Panc1 (cell line): Measurements from ENCODE around the gene MYO7B. TPM values are rescaled to one million over a fixed set of nuclear protein-coding genes. Genes with fewer than 3 reads are reported as not detected.

Experiments
- ATAC-seq: fragments of 200-7000 bp; cut with Tn5 transposase; 2 replicates; pipeline ENCODE4 v1.9.1; 2020; ENCODE audit warnings: mild to moderate bottlenecking, moderate library complexity
- BruUV-seq: library from RNA; stranded (reverse); fragments of 400-500 nt; replicated peaks from 2 replicates; lab custom pipeline; 2021; lab: Mats Ljungman, UMichigan
- CTCF ChIA-PET: fragments of 300-600 bp; sonication (Branson Sonifier 250); formaldehyde crosslinking; loops from one replicate; lab custom pipeline; 2022; ENCODE audit warnings: antibody characterized with exemption; lab: Charles Lee
- POLR2A ChIA-PET: fragments of 300-600 bp; sonication (Branson Sonifier 250); formaldehyde crosslinking; loops from one replicate; lab custom pipeline; 2022; ENCODE audit warnings: antibody characterized with exemption; lab: Charles Lee
- DNase-seq: peaks from one replicate; pipeline ENCODE4 v3.0.0-alpha.2; 2010; ENCODE audit warnings: low read depth, low spot score
- H3K27ac ChIP-seq: 2 replicates; pipeline ENCODE4 v1.5.1; 2011; ENCODE audit warnings: mild to moderate bottlenecking, low read length, inconsistent platforms
- H3K27me3 ChIP-seq: fragments of 200-500 bp; sonication (Bioruptor generic); 2 replicates; pipeline ENCODE4 v1.6.0; 2014; ENCODE audit warnings: low read length, inconsistent platforms; ENCODE audit not compliant: control insufficient read depth, insufficient read depth
- H3K36me3 ChIP-seq: fragments of 200-500 bp; sonication (Bioruptor generic); 2 replicates; pipeline ENCODE4 v1.5.1; 2014; ENCODE audit warnings: inconsistent platforms, mild to moderate bottlenecking, low read length, moderate library complexity; ENCODE audit not compliant: control insufficient read depth, insufficient read depth
- H3K4me1 ChIP-seq: 2 replicates; pipeline ENCODE4 v1.5.1; 2011; ENCODE audit warnings: inconsistent platforms, mild to moderate bottlenecking, low read length, moderate library complexity; ENCODE audit not compliant: control insufficient read depth, insufficient read depth
- H3K4me3 ChIP-seq, 2 experiments: 2 replicates each; pipeline ENCODE4 v1.5.1; 2011 to 2012; ENCODE audit warnings: low read depth in 2 of 2, low read length in 2 of 2, mild to moderate bottlenecking in 2 of 2, inconsistent platforms in 1 of 2, moderate library complexity in 1 of 2
- H3K9me3 ChIP-seq: fragments of 200-500 bp; sonication (Bioruptor generic); 2 replicates; pipeline ENCODE4 v1.5.1; 2014; ENCODE audit warnings: low read depth, mild to moderate bottlenecking, inconsistent platforms, low read length, moderate library complexity; ENCODE audit not compliant: control insufficient read depth, insufficient read depth
- CTCF ChIP-seq: fragments of 450-650 bp; IDR thresholded peaks from 2 replicates; pipeline ENCODE4 v1.5.1; 2017; ENCODE audit warnings: mild to moderate bottlenecking
- POLR2AphosphoS5 ChIP-seq: IDR thresholded peaks from 2 replicates; pipeline ENCODE4 v1.6.1; 2012; ENCODE audit warnings: mild to moderate bottlenecking, low read depth, low read length, moderate library complexity
- REST ChIP-seq, 2 experiments: IDR thresholded peaks; 2 replicates each; pipeline ENCODE4 v1.6.1; 2011 to 2012; ENCODE audit warnings: low read depth in 2 of 2, control low read depth in 1 of 2, low read length in 1 of 2, mild to moderate bottlenecking in 1 of 2, moderate library complexity in 1 of 2; ENCODE audit not compliant: insufficient read depth in 1 of 2
- SIN3A ChIP-seq: IDR thresholded peaks from 2 replicates; pipeline ENCODE4 v1.6.1; 2012; ENCODE audit warnings: low read depth, mild to moderate bottlenecking, low read length, moderate library complexity, borderline replicate concordance; ENCODE audit not compliant: insufficient read depth
- TCF7L2 ChIP-seq: IDR thresholded peaks from 2 replicates; pipeline ENCODE4 v1.6.1; 2011; ENCODE audit warnings: mild to moderate bottlenecking, low read depth, low read length, inconsistent platforms
- in situ Hi-C: cut with HindIII; loops from 2 replicates; pipeline ENCODE4 v1.10.0; 2016; ENCODE audit warnings: low sequenced_read_pairs, low pct_unique_long_range_greater_than_20kb
- intact Hi-C: fragments of 100-400 bp; cut with micrococcal nuclease; formaldehyde crosslinking; loops from one replicate; pipeline ENCODE4 v1.10.0; 2022; ENCODE audit not compliant: unreplicated experiment
- total RNA-seq: library from RNA; stranded (reverse); gene quantifications from one replicate; pipeline ENCODE4 v1.2.1, GENCODE V29; 2021; ENCODE audit not compliant: unreplicated experiment

MYO7B gene
- total RNA-seq, 1 experiment from 2014 or later, result 0.15 TPM

DNA sequence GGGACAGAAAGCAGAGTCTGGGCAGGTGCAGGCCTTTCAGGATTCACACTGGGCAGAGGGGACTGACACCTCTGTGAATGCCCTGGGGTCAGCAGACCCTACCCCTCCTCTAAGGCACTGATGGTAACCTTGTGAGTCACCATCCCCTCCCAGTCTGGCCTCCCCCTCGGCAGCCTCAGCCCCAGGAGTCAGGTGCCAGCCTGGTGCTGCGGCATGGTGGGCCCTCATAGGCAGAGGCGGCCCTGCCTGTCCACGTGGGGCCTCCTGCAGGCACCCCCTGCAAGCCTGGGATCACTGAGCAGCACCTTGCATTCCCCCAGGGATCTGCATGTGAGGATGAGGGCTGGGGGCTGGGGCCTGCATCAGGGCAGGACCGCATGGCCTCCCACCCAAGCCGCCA lies 105.7 kb downstream of the MYO7B start:
- intact Hi-C loops (no loop called here), in situ Hi-C loops (no loop called here)
- H3K27me3 ChIP-seq, result no peaks in the 10 kb centered on the region
- no peak for TF ChIP-seq SIN3A
- TF ChIP-seq POLR2AphosphoS5, result no peak
- TF ChIP-seq CTCF, result no peak
- no peak for TF ChIP-seq TCF7L2
- no peak for TF ChIP-seq REST (IDR thresholded peaks at IDR 0.05; ENCODE audit: insufficient read depth in 1 of 2, low read depth in 2 of 2, low read length in 1 of 2)
- ATAC-seq (no peak), DNase-seq (no peak)
- ChIA-PET POLR2A (no interaction called here), CTCF (no interaction called here)
- no peaks in the 10 kb centered on the region for H3K36me3 ChIP-seq
- no peak overlapping the region for H3K27ac ChIP-seq
- peaks cover 10% of the 10 kb centered on the region for H3K4me1 ChIP-seq
- H3K4me3 ChIP-seq, result no peak overlapping the region
- no peaks in the 10 kb centered on the region for H3K9me3 ChIP-seq
- BruUV-seq, result no TSS peak

- Histone ChIP-seq H3K9me3 (no peaks in the 10 kb centered on the region), H3K36me3 (no peaks in the 10 kb centered on the region), H3K4me3 (no peak overlapping the region), H3K27me3 (no peaks in the 10 kb centered on the region), H3K27ac (no peak overlapping the region), H3K4me1 (peaks cover 10% of the 10 kb centered on the region)
- no peak for ATAC-seq
- POLR2A ChIA-PET, result no interaction called here
- no TSS peak for BruUV-seq
- intact Hi-C loops (no loop called here), in situ Hi-C loops (no loop called here)
- no peak for DNase-seq
- no peak for TF ChIP-seq TCF7L2
- TF ChIP-seq POLR2AphosphoS5, result no peak
- no peak for TF ChIP-seq SIN3A
- TF ChIP-seq REST (IDR thresholded peaks at IDR 0.05; ENCODE audit: insufficient read depth in 1 of 2, low read depth in 2 of 2, low read length in 1 of 2), result no peak
- no peak for TF ChIP-seq CTCF
- CTCF ChIA-PET, result no interaction called here
Observed at GRCh38 chr2:127641846-127642507, 106.5 kb downstream of the MYO7B start.
